Suprapubic skin (tissue), 3 donors: ENCODE measurements around the gene FAM219A.

ENCODE experiments used
- EP300 ChIP-seq: sonication (generic); formaldehyde crosslinking; IDR thresholded peaks from one replicate; pipeline ENCODE4 v1.6.1; 2017; ENCODE audit warnings: antibody characterized with exemption
- TF ChIP-seq, protein P1 (sequence below), 2 donors: fragments of 200-600 bp in 1 of 2; fragments of 450-650 bp in 1 of 2; sonication (generic) in 1 of 2; IDR thresholded peaks; one replicate each; pipeline ENCODE4 v1.5.1; 2016 to 2019; ENCODE audit warnings: antibody characterized with exemption in 2 of 2, mild to moderate bottlenecking in 1 of 2, moderate library complexity in 1 of 2

GRCh38 chr9:34486572-34486971, 28.2 kb upstream of the FAM219A start:
- TF ChIP-seq, protein P1, sequence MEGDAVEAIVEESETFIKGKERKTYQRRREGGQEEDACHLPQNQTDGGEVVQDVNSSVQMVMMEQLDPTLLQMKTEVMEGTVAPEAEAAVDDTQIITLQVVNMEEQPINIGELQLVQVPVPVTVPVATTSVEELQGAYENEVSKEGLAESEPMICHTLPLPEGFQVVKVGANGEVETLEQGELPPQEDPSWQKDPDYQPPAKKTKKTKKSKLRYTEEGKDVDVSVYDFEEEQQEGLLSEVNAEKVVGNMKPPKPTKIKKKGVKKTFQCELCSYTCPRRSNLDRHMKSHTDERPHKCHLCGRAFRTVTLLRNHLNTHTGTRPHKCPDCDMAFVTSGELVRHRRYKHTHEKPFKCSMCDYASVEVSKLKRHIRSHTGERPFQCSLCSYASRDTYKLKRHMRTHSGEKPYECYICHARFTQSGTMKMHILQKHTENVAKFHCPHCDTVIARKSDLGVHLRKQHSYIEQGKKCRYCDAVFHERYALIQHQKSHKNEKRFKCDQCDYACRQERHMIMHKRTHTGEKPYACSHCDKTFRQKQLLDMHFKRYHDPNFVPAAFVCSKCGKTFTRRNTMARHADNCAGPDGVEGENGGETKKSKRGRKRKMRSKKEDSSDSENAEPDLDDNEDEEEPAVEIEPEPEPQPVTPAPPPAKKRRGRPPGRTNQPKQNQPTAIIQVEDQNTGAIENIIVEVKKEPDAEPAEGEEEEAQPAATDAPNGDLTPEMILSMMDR (IDR thresholded peaks at IDR 0.05), result no peak
- TF ChIP-seq EP300, result no peak
